Lower lobe of right lung (tissue), 2 donors: Measurements from ENCODE around the gene SPIN1. TPM values are rescaled to one million over a fixed set of nuclear protein-coding genes. Genes with fewer than 3 reads are reported as not detected.

ENCODE experiments used
- ATAC-seq, 2 donors: fragments of 200-7000 bp; cut with Tn5 transposase; one replicate each; pipeline ENCODE4 v1.9.1; 2020 to 2022; ENCODE audit warnings: mild to moderate bottlenecking in 2 of 2, moderate library complexity in 2 of 2
- DNase-seq: peaks from one replicate; pipeline ENCODE4 v3.0.0-alpha.2; 2020
- H3K27ac ChIP-seq: fragments of 200-600 bp; one replicate; pipeline ENCODE4 v1.8.0; 2022
- H3K27me3 ChIP-seq: fragments of 200-600 bp; one replicate; pipeline ENCODE4 v1.8.0; 2022; ENCODE audit warnings: low read depth
- H3K36me3 ChIP-seq: fragments of 200-600 bp; one replicate; pipeline ENCODE4 v1.8.0; 2022; ENCODE audit warnings: mild to moderate bottlenecking
- H3K4me1 ChIP-seq: fragments of 200-600 bp; one replicate; pipeline ENCODE4 v1.8.0; 2022
- H3K4me3 ChIP-seq: fragments of 200-600 bp; one replicate; pipeline ENCODE4 v1.8.0; 2022; ENCODE audit warnings: mild to moderate bottlenecking
- H3K9me3 ChIP-seq: fragments of 200-600 bp; one replicate; pipeline ENCODE4 v1.8.0; 2022
- intact Hi-C: fragments of 100-400 bp; cut with DNase I; formaldehyde crosslinking; loops from one replicate; pipeline ENCODE4 v1.11.0; 2022
- total RNA-seq: library from RNA; stranded (reverse); fragmentation: NEBNext Ultra II Directional; extraction: Animal tissue kit (Norgen Biotek cat#: 25700); gene quantifications from one replicate; pipeline ENCODE4 v1.2.1, GENCODE V29; 2021
- TF ChIP-seq, protein P1 (sequence below): fragments of 200-600 bp; IDR thresholded peaks from one replicate; pipeline ENCODE4 v1.8.0; 2022; ENCODE audit warnings: antibody characterized with exemption, mild to moderate bottlenecking
- donor health status: DM: no; HTN: yes; CAD: no; lungs with severe emphysema.

SPIN1 gene
- total RNA-seq, 1 donor from 2014 or later = 59.5 TPM

DNA sequence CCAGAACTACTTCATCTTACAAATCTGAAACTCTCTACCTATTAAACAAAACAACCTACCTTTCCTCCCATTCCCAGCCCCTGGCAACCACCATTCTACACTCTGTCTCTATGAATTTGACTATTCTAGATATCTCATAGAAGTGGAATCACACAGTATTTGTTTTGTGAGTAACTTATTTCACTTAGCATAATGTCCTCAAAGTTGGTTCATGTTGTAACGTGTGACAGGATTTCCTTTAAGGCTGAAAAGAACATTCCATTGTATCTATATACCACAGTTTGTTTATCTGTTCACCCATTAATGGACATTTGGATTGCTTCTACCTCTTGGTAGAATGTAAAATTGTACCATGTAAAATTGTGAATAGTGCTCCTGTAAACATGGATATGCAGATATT, 76.6 kb downstream of the SPIN1 start:
- DNase-seq (no peak), ATAC-seq (no peak)
- intact Hi-C loops = no loop called here
- Histone ChIP-seq H3K36me3 (peaks cover 27% of the 10 kb centered on the region), H3K9me3 (no peaks in the 10 kb centered on the region), H3K27ac (no peak overlapping the region), H3K4me1 (peaks cover 4% of the 10 kb centered on the region), H3K4me3 (no peak overlapping the region), H3K27me3 (no peaks in the 10 kb centered on the region)
- TF ChIP-seq, protein P1, sequence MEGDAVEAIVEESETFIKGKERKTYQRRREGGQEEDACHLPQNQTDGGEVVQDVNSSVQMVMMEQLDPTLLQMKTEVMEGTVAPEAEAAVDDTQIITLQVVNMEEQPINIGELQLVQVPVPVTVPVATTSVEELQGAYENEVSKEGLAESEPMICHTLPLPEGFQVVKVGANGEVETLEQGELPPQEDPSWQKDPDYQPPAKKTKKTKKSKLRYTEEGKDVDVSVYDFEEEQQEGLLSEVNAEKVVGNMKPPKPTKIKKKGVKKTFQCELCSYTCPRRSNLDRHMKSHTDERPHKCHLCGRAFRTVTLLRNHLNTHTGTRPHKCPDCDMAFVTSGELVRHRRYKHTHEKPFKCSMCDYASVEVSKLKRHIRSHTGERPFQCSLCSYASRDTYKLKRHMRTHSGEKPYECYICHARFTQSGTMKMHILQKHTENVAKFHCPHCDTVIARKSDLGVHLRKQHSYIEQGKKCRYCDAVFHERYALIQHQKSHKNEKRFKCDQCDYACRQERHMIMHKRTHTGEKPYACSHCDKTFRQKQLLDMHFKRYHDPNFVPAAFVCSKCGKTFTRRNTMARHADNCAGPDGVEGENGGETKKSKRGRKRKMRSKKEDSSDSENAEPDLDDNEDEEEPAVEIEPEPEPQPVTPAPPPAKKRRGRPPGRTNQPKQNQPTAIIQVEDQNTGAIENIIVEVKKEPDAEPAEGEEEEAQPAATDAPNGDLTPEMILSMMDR = no peak

DNA sequence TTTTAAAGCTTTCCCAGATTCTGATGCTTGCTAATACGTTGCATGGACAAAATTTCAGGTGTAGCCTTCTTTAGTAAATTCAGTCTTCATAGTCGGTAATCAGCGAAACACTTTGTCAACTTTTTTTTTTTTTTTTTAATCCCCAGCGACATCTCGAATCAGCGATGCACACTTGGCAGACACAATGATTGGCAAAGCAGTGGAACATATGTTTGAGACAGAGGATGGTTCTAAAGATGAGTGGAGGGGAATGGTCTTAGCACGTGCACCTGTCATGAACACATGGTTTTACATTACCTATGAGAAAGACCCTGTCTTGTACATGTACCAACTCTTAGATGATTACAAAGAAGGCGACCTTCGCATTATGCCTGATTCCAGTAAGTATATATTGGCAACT, 80.0 kb downstream of the SPIN1 start:
- intact Hi-C loops = no loop called here
- H3K36me3 ChIP-seq = peaks cover 18% of the 10 kb centered on the region

DNA sequence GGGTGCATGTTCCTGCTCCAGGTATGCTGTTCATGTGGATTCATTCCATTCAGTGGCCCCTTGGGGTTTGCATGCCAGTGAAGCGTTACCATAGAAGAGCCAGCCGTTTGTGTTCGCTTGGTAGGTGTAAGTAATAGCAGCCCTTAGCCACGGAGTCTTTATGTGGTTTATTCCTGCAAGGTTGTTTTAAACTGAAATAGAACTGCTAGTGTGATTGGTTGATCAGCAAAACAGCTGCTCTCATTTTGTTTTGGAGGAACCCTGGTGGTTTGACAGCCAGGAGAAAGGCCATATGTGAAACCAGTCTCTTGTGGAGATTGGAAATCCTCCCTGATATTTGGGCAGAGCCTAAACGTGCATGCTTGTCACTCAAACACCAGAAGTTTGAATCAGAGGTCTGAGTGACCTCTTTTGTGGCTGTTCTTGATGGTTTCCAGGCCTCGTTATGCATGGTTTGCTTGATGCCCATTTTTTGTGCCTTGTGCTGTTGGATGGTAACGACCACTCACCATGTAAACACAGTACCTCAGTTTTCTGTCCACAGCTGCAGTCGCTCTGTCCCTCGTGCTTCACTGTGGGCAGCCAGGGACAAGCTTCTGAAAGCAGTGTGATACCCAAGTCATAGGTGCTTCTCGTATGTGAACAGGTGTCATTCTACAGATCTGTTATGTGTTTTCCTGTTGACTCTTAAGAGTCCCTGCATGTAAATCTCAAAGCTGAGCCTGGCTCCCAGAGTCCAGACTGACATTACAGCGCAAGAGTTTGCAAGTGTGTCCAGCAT, 88.4 kb downstream of the SPIN1 start:
- no peak for ATAC-seq
- Histone ChIP-seq H3K4me3 (no peak overlapping the region), H3K9me3 (no peaks in the 10 kb centered on the region), H3K36me3 (peaks cover 30% of the 10 kb centered on the region), H3K27ac (no peak overlapping the region), H3K27me3 (no peaks in the 10 kb centered on the region), H3K4me1 (no peaks in the 10 kb centered on the region)
- no peak for DNase-seq
- TF ChIP-seq, protein P1 = no peak
- intact Hi-C loops = no loop called here

More for the DNA sequence above, 80.0 kb downstream of the SPIN1 start:
- Histone ChIP-seq H3K4me1 (peaks cover 4% of the 10 kb centered on the region), H3K27me3 (no peaks in the 10 kb centered on the region), H3K4me3 (no peak overlapping the region), H3K9me3 (no peaks in the 10 kb centered on the region), H3K27ac (no peak overlapping the region)
- TF ChIP-seq, protein P1 = no peak
- DNase-seq (no peak), ATAC-seq (no peak)

DNA sequence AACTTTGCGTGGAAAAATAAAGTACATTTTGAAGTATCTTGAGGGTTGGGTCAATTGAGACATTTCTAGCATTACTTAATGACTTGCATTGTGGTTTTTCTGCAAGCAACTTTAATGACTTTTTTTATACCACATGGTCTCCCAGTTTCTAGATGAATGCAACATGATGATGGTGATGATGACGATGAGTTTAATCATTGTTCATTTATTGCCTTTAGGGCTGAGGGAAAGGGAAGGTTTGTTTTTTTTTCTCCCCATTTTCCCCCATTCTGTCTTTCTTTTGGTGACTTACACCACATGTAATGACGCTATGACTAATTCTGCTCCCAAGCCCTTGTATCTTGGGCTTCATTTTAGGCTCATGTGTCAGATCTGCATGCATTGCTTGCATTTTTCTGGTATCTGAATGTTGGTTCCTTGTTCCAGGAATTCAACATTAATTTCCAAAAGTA, 89.1 kb downstream of the SPIN1 start:
- no peak overlapping the region for H3K4me3 ChIP-seq
- no peaks in the 10 kb centered on the region for H3K4me1 ChIP-seq
- TF ChIP-seq, protein P1 = no peak
- DNase-seq (no peak), ATAC-seq (no peak)
- intact Hi-C loops = no loop called here
- H3K27ac ChIP-seq = no peak overlapping the region
- no peaks in the 10 kb centered on the region for H3K27me3 ChIP-seq
- peaks cover 30% of the 10 kb centered on the region for H3K36me3 ChIP-seq
- no peaks in the 10 kb centered on the region for H3K9me3 ChIP-seq

DNA sequence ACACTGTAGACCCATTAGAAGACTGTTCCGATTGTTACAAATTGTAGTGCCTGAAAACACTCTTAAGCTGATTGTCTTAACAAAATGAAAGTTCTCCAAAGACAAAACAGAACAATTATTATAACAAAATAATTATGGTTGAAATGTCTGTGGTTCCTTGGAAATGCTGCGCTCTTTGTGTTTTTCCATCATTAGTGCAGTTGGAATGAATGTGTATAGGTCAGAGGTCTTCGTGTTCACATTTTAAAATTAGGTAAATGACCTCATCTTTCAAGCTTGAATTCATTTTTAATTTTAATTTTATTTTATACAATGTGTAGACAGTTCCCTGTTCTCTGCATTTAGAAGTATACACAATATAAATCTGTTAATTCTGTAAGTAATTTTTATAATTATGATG, 90.0 kb downstream of the SPIN1 start:
- H3K27me3 ChIP-seq = no peaks in the 10 kb centered on the region
- DNase-seq (no peak), ATAC-seq (no peak)
- H3K27ac ChIP-seq = no peak overlapping the region
- TF ChIP-seq, protein P1 = no peak
- intact Hi-C loops = no loop called here
- no peak overlapping the region for H3K4me3 ChIP-seq
- H3K9me3 ChIP-seq = no peaks in the 10 kb centered on the region
- H3K36me3 ChIP-seq = peaks cover 30% of the 10 kb centered on the region
- H3K4me1 ChIP-seq = no peaks in the 10 kb centered on the region
